K562 (cell line): ENCODE results near the gene ING2.

Experiments
- CBX5 ChIP-seq: IDR thresholded peaks from 2 replicates; pipeline ENCODE4 v1.6.1; 2014; ENCODE audit warnings: low read depth, borderline replicate concordance
- ILF3 ChIP-seq: fragments of 450-650 bp; IDR thresholded peaks from 2 replicates; pipeline ENCODE4 v1.6.1; 2018; ENCODE audit warnings: antibody characterized with exemption, mild to moderate bottlenecking, moderate library complexity, borderline replicate concordance
- MYBL2 ChIP-seq, 2 experiments: fragments of 450-650 bp in 1 of 2; sonication (generic) in 1 of 2; formaldehyde crosslinking in 1 of 2; IDR thresholded peaks; 2 replicates each; pipeline versions ENCODE4 v1.6.1 to v1.8.1; 2017 to 2022; ENCODE audit warnings: borderline replicate concordance in 1 of 2, inconsistent platforms in 1 of 2, low read depth in 1 of 2, mild to moderate bottlenecking in 1 of 2, missing genetic modification reagents in 1 of 2, moderate library complexity in 1 of 2
- NFRKB ChIP-seq: fragments of 450-650 bp; IDR thresholded peaks from 2 replicates; pipeline ENCODE4 v1.6.1; 2016; ENCODE audit warnings: low read depth
- PHB ChIP-seq: fragments of 250-450 bp; sonication (Bioruptor Pico); IDR thresholded peaks from 2 replicates; pipeline ENCODE4 v1.5.0; 2021
- POLR2H ChIP-seq: IDR thresholded peaks from 2 replicates; pipeline ENCODE4 v1.6.1; 2016; ENCODE audit warnings: missing genetic modification characterization, low read depth, mild to moderate bottlenecking, control low read depth, missing compliant biosample characterization, moderate library complexity
- RAD21 ChIP-seq, 2 experiments: fragments of 250-450 bp in 1 of 2; fragments of 450-650 bp in 1 of 2; sonication (Bioruptor Pico) in 1 of 2; formaldehyde crosslinking in 1 of 2; IDR thresholded peaks in 1 of 2; conservative IDR thresholded peaks in 1 of 2; 2 replicates each; pipeline versions ENCODE4 v1.4.0 to v1.8.0; 2020 to 2022; ENCODE audit warnings: mild to moderate bottlenecking in 2 of 2, moderate library complexity in 1 of 2
- TF ChIP-seq, protein P1 (sequence below), 3 experiments: IDR thresholded peaks in 2 of 3; conservative IDR thresholded peaks in 1 of 3; 2 replicates each; pipeline ENCODE4 v1.5.1; 2011 to 2012; ENCODE audit warnings: low read length in 3 of 3, mild to moderate bottlenecking in 3 of 3, control low read depth in 2 of 3, improper control_type of control experiment in 1 of 3, inconsistent platforms in 1 of 3, low read depth in 1 of 3, mixed read lengths in 1 of 3, moderate library complexity in 1 of 3; ENCODE audit not compliant: insufficient read depth in 2 of 3
- TF ChIP-seq, protein P2 (sequence below): sonication (generic); formaldehyde crosslinking; IDR thresholded peaks from 2 replicates; pipeline ENCODE4 v1.8.1; 2022; ENCODE audit warnings: missing genetic modification reagents

DNA sequence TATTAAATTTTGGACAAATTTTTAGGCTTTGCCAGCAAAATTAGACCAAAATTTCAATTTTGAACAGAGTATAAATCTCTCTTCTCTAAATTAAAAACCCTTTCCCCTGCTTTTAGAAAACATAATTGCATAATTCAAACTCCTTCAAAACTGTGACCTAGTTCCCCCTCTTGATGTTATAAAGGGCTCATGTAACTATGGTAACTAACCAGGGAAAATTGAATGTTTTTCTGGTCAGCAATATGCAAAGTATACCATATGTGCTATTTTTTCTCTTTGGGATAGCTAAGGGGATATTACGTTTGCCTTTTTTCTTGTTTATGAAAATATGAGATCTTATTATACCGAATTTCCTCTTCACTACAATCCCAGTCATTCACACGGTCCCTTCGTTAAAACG is 5.1 kb upstream of the ING2 start:
- TF ChIP-seq, protein P1, sequence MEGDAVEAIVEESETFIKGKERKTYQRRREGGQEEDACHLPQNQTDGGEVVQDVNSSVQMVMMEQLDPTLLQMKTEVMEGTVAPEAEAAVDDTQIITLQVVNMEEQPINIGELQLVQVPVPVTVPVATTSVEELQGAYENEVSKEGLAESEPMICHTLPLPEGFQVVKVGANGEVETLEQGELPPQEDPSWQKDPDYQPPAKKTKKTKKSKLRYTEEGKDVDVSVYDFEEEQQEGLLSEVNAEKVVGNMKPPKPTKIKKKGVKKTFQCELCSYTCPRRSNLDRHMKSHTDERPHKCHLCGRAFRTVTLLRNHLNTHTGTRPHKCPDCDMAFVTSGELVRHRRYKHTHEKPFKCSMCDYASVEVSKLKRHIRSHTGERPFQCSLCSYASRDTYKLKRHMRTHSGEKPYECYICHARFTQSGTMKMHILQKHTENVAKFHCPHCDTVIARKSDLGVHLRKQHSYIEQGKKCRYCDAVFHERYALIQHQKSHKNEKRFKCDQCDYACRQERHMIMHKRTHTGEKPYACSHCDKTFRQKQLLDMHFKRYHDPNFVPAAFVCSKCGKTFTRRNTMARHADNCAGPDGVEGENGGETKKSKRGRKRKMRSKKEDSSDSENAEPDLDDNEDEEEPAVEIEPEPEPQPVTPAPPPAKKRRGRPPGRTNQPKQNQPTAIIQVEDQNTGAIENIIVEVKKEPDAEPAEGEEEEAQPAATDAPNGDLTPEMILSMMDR (IDR thresholded peaks at IDR 0.05 in 2 of 3, conservative IDR thresholded peaks at IDR 0.05 in 1 of 3; ENCODE audit: insufficient read depth in 2 of 3, low read depth in 1 of 3, low read length in 3 of 3), result no peak
- TF ChIP-seq RAD21 (CRISPR knock-in tag; conservative IDR thresholded peaks at IDR 0.05 in 1 of 2, IDR thresholded peaks at IDR 0.05 in 1 of 2), result no peak
- no peak for TF ChIP-seq MYBL2 (IDR thresholded peaks at IDR 0.05; ENCODE audit: low read depth)
- no peak for TF ChIP-seq MYBL2 (CRISPR knock-in tag; IDR thresholded peaks at IDR 0.05; ENCODE audit: borderline replicate concordance)
- no peak for TF ChIP-seq ILF3
- TF ChIP-seq PHB (CRISPR knock-in tag), result no peak
- no peak for TF ChIP-seq NFRKB
- no peak for TF ChIP-seq CBX5
- TF ChIP-seq POLR2H (tag), result no peak
- TF ChIP-seq, protein P2, sequence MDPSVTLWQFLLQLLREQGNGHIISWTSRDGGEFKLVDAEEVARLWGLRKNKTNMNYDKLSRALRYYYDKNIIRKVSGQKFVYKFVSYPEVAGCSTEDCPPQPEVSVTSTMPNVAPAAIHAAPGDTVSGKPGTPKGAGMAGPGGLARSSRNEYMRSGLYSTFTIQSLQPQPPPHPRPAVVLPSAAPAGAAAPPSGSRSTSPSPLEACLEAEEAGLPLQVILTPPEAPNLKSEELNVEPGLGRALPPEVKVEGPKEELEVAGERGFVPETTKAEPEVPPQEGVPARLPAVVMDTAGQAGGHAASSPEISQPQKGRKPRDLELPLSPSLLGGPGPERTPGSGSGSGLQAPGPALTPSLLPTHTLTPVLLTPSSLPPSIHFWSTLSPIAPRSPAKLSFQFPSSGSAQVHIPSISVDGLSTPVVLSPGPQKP (CRISPR knock-in tag), result no peak
